ENCODE measurements around the gene MAP1LC3A. TPM values are rescaled to one million over a fixed set of nuclear protein-coding genes. Genes with fewer than 3 reads are reported as not detected.

The MAP1LC3A gene
- total RNA-seq, 6 experiments from 2014 or later, result 20.2 to 34.6 (median 23.9) TPM

- H3K27ac Mint-ChIP-seq, result peak overlapping the region; percentile 48
- no peak overlapping the region for H3K4me3 Mint-ChIP-seq
Measured at GRCh38 chr20:34569598-34569997, 11.1 kb downstream of the MAP1LC3A start.

GRCh38 chr20:34570859-34571306, 12.4 kb downstream of the MAP1LC3A start:
- Mint-ChIP-seq H3K4me3 (no peak overlapping the region; the same call in 1 of the 2 replicates), H3K36me3 (ENCODE audit: low read depth) (peaks cover 10% of the 10 kb centered on the region), H3K27ac (peak overlapping the region; percentile 81), H3K4me1 (ENCODE audit: low read depth) (peaks cover 24% of the 10 kb centered on the region), H3K27me3 (ENCODE audit: insufficient read depth) (peaks cover 8% of the 10 kb centered on the region), H3K9me3 (no peaks in the 10 kb centered on the region)
- peak; percentile 83 for DNase-seq
- TF ChIP-seq, protein P1, sequence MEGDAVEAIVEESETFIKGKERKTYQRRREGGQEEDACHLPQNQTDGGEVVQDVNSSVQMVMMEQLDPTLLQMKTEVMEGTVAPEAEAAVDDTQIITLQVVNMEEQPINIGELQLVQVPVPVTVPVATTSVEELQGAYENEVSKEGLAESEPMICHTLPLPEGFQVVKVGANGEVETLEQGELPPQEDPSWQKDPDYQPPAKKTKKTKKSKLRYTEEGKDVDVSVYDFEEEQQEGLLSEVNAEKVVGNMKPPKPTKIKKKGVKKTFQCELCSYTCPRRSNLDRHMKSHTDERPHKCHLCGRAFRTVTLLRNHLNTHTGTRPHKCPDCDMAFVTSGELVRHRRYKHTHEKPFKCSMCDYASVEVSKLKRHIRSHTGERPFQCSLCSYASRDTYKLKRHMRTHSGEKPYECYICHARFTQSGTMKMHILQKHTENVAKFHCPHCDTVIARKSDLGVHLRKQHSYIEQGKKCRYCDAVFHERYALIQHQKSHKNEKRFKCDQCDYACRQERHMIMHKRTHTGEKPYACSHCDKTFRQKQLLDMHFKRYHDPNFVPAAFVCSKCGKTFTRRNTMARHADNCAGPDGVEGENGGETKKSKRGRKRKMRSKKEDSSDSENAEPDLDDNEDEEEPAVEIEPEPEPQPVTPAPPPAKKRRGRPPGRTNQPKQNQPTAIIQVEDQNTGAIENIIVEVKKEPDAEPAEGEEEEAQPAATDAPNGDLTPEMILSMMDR (IDR thresholded peaks at IDR 0.05), result no peak

More at GRCh38 chr20:34569598-34569997, 11.1 kb downstream of the MAP1LC3A start:
- H3K9me3 Mint-ChIP-seq, result no peaks in the 10 kb centered on the region
- H3K4me1 Mint-ChIP-seq (ENCODE audit: low read depth), result peaks cover 24% of the 10 kb centered on the region
- TF ChIP-seq, protein P1 (IDR thresholded peaks at IDR 0.05), result no peak
- H3K36me3 Mint-ChIP-seq (ENCODE audit: low read depth), result peaks cover 7% of the 10 kb centered on the region
- DNase-seq, result peak; percentile 15
- peaks cover 4% of the 10 kb centered on the region for H3K27me3 Mint-ChIP-seq (ENCODE audit: insufficient read depth)

DNA sequence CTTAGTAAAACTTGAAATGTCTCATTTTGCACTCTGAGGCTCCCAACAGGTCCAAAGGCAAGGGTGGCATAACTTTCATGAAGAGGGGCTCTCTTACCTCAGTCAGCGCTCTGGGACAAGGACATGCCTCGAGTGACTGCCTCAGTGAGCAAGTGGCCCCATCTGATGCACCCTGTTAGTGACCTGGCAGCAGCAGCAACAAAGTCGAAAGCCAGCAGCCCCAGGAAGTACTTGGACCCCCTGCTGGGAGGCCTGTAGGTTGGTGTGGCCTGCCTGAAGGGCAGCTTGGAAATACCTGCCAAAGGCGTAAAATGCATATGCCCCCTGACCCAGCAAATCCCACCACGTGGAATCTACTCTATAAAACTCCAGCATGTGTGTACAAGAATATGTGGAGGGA, 13.2 kb downstream of the MAP1LC3A start:
- H3K36me3 Mint-ChIP-seq (ENCODE audit: low read depth), result peaks cover 10% of the 10 kb centered on the region
- no peak overlapping the region for H3K4me3 Mint-ChIP-seq
- H3K4me1 Mint-ChIP-seq (ENCODE audit: low read depth), result peaks cover 24% of the 10 kb centered on the region
- DNase-seq, result no peak
- H3K9me3 Mint-ChIP-seq, result no peaks in the 10 kb centered on the region
- no peak overlapping the region for H3K27ac Mint-ChIP-seq
- peaks cover 8% of the 10 kb centered on the region for H3K27me3 Mint-ChIP-seq (ENCODE audit: insufficient read depth)
- TF ChIP-seq, protein P1 (IDR thresholded peaks at IDR 0.05), result no peak

- Mint-ChIP-seq H3K4me1 (ENCODE audit: low read depth) (peaks cover 29% of the 10 kb centered on the region), H3K27me3 (ENCODE audit: insufficient read depth) (peaks cover 4% of the 10 kb centered on the region), H3K36me3 (ENCODE audit: low read depth) (peaks cover 10% of the 10 kb centered on the region), H3K27ac (no peak overlapping the region), H3K4me3 (no peak overlapping the region), H3K9me3 (no peaks in the 10 kb centered on the region)
- TF ChIP-seq, protein P1 (IDR thresholded peaks at IDR 0.05), result no peak
- no peak for DNase-seq
Measured at GRCh38 chr20:34573541-34574300, 15.2 kb downstream of the MAP1LC3A start.

GRCh38 chr20:34574426-34574825, 15.9 kb downstream of the MAP1LC3A start:
- peaks cover 4% of the 10 kb centered on the region for H3K27me3 Mint-ChIP-seq (ENCODE audit: insufficient read depth)
- no peaks in the 10 kb centered on the region for H3K9me3 Mint-ChIP-seq
- DNase-seq, result no peak
- peaks cover 10% of the 10 kb centered on the region for H3K36me3 Mint-ChIP-seq (ENCODE audit: low read depth)
- peaks cover 33% of the 10 kb centered on the region for H3K4me1 Mint-ChIP-seq (ENCODE audit: low read depth)
- no peak overlapping the region for H3K4me3 Mint-ChIP-seq
- TF ChIP-seq, protein P1 (IDR thresholded peaks at IDR 0.05), result no peak
- no peak overlapping the region for H3K27ac Mint-ChIP-seq
